ENCODE data around the gene RCAN1. TPM values are rescaled to one million over a fixed set of nuclear protein-coding genes. Genes with fewer than 3 reads are reported as not detected.
A peak's percentile ranks its signal among the peaks of the same experiment; 100 is the strongest.

Gene RCAN1
- polyA plus RNA-seq, 3 donors = 5.2 to 17.5 (median 15.1) TPM

GRCh38 chr21:34639250-34639649, 24.3 kb upstream of the RCAN1 start:
- Histone ChIP-seq H2AFZ (ENCODE audit: insufficient read depth, low read depth, low read length, poor library complexity, severe bottlenecking) (no peak overlapping the region), H3K4me1 (ENCODE audit: control insufficient read depth in 1 of 2, insufficient read depth in 2 of 2, low read length in 2 of 2) (peaks cover 8 to 13% of the 10 kb centered on the region in 2 donors), H3K4me2 (replicated peaks; ENCODE audit: extremely low read depth, low read length, poor library complexity, severe bottlenecking) (no peak overlapping the region), H3K36me3 (replicated peaks in 1 of 2; ENCODE audit: control insufficient read depth in 1 of 2, insufficient read depth in 2 of 2, low read length in 2 of 2) (no peaks in the 10 kb centered on the region), H3K27me3 (ENCODE audit: control insufficient read depth in 2 of 2, insufficient read depth in 2 of 2, low read length in 2 of 2) (no peaks in the 10 kb centered on the region), H3K9me3 (replicated peaks in 1 of 2; ENCODE audit: control insufficient read depth in 1 of 2, insufficient read depth in 1 of 2, low read length in 2 of 2) (no peaks in the 10 kb centered on the region), H3K4me3 (replicated peaks in 1 of 3; ENCODE audit: low read depth in 2 of 3, low read length in 3 of 3) (no peak overlapping the region), H3K79me2 (ENCODE audit: insufficient read depth, low read length) (no peaks in the 10 kb centered on the region), H3K9ac (ENCODE audit: insufficient read depth, low read length, poor library complexity, severe bottlenecking) (no peak overlapping the region), H4K20me1 (ENCODE audit: insufficient read depth, low read length) (no peaks in the 10 kb centered on the region), H3K27ac (ENCODE audit: low read depth in 1 of 2, low read length in 2 of 2) (no peak overlapping the region)
- H3K27me3 Mint-ChIP-seq (ENCODE audit: low read depth in 3 of 3) = peaks cover 0 to 7% (median 1%) of the 10 kb centered on the region in 3 donors
- H3K9me3 Mint-ChIP-seq = peaks cover 0 to 2% (median 0%) of the 10 kb centered on the region in 7 donors
- no CpG with 5 or more reads among the region's 1 CpG for WGBS (ENCODE audit: insufficient coverage)
- no peak overlapping the region for H3K4me3 Mint-ChIP-seq
- TF ChIP-seq CTCF (IDR thresholded peaks at IDR 0.05) = no peak
- H3K4me1 Mint-ChIP-seq = peaks cover 13% of the 10 kb centered on the region
- peak overlapping the region in 1 of 7 donors; percentile 35 for H3K27ac Mint-ChIP-seq
- no peak for DNase-seq
- no peaks in the 10 kb centered on the region for H3K36me3 Mint-ChIP-seq
- intact Hi-C loops (cut with micrococcal nuclease) = no loop called here

GRCh38 chr21:34636961-34637360, 22.0 kb upstream of the RCAN1 start:
- H3K27me3 ChIP-seq (ENCODE audit: control insufficient read depth in 2 of 2, insufficient read depth in 2 of 2, low read length in 2 of 2) = no peaks in the 10 kb centered on the region
- H3K4me1 ChIP-seq (ENCODE audit: control insufficient read depth in 1 of 2, insufficient read depth in 2 of 2, low read length in 2 of 2) = peaks cover 8 to 13% of the 10 kb centered on the region in 2 donors
- Mint-ChIP-seq H3K9me3 (peaks cover 0 to 5% (median 0%) of the 10 kb centered on the region in 7 donors), H3K4me1 (peaks cover 13% of the 10 kb centered on the region), H3K27ac (peak overlapping the region in 1 of 7 donors; percentile 45), H3K27me3 (ENCODE audit: low read depth in 3 of 3) (peaks cover 0 to 6% (median 6%) of the 10 kb centered on the region in 3 donors), H3K36me3 (no peaks in the 10 kb centered on the region), H3K4me3 (no peak overlapping the region)
- no peaks in the 10 kb centered on the region for H3K79me2 ChIP-seq (ENCODE audit: insufficient read depth, low read length)
- H3K4me2 ChIP-seq (replicated peaks; ENCODE audit: extremely low read depth, low read length, poor library complexity, severe bottlenecking) = no peak overlapping the region
- WGBS (ENCODE audit: insufficient coverage) = 91% methylated on average over 2 of the region's 3 CpGs
- H2AFZ ChIP-seq (ENCODE audit: insufficient read depth, low read depth, low read length, poor library complexity, severe bottlenecking) = no peak overlapping the region
- TF ChIP-seq CTCF (IDR thresholded peaks at IDR 0.05) = no peak
- H3K9ac ChIP-seq (ENCODE audit: insufficient read depth, low read length, poor library complexity, severe bottlenecking) = no peak overlapping the region
- intact Hi-C loops (cut with micrococcal nuclease) = no loop called here
- DNase-seq = no peak
- H3K36me3 ChIP-seq (replicated peaks in 1 of 2; ENCODE audit: control insufficient read depth in 1 of 2, insufficient read depth in 2 of 2, low read length in 2 of 2) = no peaks in the 10 kb centered on the region
- no peaks in the 10 kb centered on the region for H4K20me1 ChIP-seq (ENCODE audit: insufficient read depth, low read length)
- H3K9me3 ChIP-seq (replicated peaks in 1 of 2; ENCODE audit: control insufficient read depth in 1 of 2, insufficient read depth in 1 of 2, low read length in 2 of 2) = no peaks in the 10 kb centered on the region
- no peak overlapping the region for H3K4me3 ChIP-seq (replicated peaks in 1 of 3; ENCODE audit: low read depth in 2 of 3, low read length in 3 of 3)
- no peak overlapping the region for H3K27ac ChIP-seq (ENCODE audit: low read depth in 1 of 2, low read length in 2 of 2)
